GM12872 (cell line): ENCODE results near the gene MRPS21.

Source experiments
- TF ChIP-seq, protein P1 (sequence below): IDR thresholded peaks from 3 replicates; pipeline ENCODE4 v1.5.1; 2011; ENCODE audit warnings: low read depth, mild to moderate bottlenecking, low read length, moderate library complexity; ENCODE audit not compliant: insufficient read depth

MRPS21 gene

DNA sequence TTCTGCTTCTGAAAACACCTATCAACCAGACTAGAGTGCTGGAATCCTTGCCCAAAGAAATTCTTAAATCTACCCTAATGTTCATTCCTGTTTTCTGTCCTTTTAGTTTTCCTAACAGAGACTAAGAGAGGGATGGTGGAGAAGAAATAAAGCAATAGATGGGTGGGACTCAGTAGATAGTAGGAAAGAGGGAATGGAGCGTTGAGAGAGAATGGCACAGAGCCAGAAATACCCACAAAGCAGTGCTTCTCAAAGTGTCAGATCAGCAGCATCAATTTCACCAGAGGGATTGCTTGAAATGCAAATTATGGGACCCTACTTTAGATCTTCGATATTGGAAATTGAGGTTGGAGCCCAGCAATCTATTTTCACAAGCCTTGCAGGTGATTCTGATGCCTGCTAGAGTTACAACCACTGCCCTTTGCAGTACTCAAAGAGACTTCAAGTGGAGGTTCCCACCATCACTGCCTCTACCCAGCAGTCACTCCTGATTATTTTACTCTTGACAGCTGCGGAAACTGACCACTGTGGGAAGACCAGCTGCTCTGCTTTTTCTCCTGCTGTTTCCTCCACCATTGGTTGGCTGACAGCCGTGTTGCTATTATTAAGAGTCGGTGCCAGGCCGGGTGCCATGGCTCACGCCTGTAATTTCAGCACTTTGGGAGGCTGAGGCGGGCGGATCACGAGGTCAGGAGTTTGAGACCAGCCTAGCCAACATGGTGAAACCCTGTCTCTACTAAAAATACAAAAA, 16.3 kb downstream of the MRPS21 start:
- TF ChIP-seq, protein P1, sequence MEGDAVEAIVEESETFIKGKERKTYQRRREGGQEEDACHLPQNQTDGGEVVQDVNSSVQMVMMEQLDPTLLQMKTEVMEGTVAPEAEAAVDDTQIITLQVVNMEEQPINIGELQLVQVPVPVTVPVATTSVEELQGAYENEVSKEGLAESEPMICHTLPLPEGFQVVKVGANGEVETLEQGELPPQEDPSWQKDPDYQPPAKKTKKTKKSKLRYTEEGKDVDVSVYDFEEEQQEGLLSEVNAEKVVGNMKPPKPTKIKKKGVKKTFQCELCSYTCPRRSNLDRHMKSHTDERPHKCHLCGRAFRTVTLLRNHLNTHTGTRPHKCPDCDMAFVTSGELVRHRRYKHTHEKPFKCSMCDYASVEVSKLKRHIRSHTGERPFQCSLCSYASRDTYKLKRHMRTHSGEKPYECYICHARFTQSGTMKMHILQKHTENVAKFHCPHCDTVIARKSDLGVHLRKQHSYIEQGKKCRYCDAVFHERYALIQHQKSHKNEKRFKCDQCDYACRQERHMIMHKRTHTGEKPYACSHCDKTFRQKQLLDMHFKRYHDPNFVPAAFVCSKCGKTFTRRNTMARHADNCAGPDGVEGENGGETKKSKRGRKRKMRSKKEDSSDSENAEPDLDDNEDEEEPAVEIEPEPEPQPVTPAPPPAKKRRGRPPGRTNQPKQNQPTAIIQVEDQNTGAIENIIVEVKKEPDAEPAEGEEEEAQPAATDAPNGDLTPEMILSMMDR, result no peak

DNA sequence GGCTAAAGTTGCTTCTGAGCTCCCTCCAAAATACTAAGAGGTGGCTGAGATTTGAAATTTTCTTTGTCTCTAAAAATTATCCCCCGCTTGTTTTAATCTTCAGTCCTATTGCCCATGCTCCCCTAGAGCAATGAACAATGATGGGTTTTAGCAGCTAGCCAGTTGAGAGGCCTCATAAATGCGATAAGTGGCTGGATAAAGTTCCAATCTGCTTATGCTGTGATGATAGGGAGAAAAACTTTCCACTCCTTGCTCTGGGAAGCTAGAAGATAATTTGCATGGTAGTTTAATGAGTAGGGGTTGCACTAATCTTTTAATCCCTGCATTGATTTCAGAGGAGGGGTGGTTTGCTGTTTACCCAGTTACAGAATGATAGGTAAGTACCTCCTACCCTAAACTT, 18.1 kb downstream of the MRPS21 start:
- TF ChIP-seq, protein P1, result no peak

DNA sequence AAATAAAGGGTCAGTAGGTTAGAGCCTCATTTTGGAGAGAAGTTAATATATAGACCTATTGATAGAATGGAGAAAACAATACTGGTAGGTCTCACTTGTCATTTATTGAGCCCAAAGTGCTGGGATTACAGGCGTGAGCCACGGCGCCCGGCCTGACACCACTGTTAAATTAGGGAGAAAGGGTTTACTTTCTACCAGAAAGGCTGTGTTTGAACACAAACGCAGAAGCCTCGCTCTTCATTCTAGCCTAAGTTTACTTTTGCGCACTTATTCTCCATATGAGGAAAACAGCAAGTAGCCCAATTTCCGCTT, 27.0 kb downstream of the MRPS21 start:
- TF ChIP-seq, protein P1, result no peak

DNA sequence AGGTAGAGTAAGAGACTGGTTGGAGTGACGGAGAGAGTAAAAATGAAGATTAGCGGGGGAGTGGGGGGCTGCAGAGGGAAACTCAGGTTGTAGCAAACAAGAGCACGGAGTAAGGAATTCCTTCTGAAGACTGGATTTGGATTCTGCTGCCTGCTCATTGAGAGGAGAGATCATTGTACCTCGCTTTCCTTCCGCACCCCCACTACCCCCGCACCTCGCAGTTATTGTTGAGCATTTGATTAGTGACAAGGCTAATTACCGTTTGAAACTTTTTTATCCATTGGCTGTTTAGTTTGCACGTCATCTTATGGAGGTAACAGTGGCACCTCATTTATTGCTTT, 28.1 kb downstream of the MRPS21 start:
- TF ChIP-seq, protein P1, result no peak

DNA sequence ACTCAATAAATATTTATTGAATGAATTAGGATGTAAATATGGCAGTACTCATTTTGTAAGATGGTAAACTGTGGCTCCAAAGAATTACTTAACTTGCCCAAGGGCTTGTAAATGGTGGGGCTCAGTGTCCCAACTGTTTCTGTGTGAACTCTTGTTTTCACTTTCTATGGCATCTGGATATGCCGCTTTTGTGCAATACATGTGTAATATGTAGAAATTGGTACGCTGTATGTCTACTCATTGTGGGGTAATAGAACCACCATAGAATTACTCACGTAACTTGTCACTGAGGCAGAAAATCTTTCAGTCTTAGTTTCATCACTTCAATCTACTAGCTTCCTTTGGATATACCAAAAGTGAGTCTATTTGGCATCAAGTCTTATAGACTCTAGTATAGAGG, 28.6 kb downstream of the MRPS21 start:
- TF ChIP-seq, protein P1, result no peak

DNA sequence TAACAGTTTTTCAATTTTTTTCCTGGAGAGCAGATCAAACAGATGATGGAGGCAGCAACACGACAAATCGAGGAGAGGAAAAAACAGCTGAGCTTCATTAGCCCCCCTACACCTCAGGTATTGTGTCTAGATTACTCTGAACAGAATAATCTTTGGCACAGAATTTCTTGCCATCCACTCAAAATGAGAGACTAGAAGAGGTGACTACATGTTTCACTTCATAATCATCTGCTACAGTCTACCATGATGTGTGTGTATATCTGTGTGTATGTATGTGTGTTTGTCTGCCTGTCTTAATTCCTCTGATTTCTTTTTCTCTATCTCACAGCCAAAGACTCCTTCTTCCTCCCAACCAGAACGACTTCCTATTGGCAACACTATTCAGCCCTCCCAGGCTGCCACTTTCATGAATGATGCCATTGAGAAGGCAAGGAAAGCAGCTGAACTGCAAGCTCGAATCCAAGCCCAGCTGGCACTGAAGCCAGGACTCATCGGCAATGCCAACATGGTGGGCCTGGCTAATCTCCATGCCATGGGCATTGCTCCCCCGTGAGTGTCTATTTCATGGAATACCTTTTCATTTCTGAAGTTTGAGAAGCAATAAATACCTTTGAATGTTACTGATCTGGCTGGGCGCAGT, 39.1 kb downstream of the MRPS21 start:
- TF ChIP-seq, protein P1, result no peak

DNA sequence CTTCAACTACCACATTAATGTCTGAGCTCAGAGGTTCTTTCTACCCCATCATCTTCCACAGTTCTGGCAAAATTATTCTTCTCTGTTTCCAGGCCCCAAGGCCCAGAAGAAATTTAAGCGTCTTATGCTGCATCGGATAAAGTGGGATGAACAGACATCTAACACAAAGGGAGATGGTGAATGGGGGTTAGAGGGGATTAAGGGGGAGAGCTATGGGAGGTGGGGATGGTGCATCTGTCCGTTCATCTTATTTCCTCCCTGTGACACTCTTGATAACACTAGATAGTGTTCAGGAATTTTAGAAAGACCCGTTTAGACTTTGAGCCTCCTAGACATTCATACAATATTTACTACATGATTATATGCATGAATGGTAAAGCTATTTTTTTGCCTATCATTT, 52.7 kb downstream of the MRPS21 start:
- TF ChIP-seq, protein P1, result no peak
